HepG2 (cell line): Measurements from ENCODE around the gene MTX2. TPM values are rescaled to one million over a fixed set of nuclear protein-coding genes. Genes with fewer than 3 reads are reported as not detected.

ENCODE experiments used
- ATAC-seq: fragments of 200-7000 bp; cut with Tn5 transposase; 3 replicates; pipeline ENCODE4 v1.9.1; 2020; ENCODE audit warnings: mild to moderate bottlenecking, moderate library complexity
- BruUV-seq: library from RNA; stranded (reverse); fragments of 400-500 nt; replicated peaks from 2 replicates; lab custom pipeline; 2021; lab: Mats Ljungman, UMichigan
- CTCF ChIA-PET: fragments of 300-600 bp; formaldehyde crosslinking; extraction: SDS; loops from one replicate; lab custom pipeline; 2021; ENCODE audit warnings: low total read pairs, inconsistent platforms, low intra/inter-chr PET ratio; lab: Yijun Ruan, JAX
- POLR2A ChIA-PET: fragments of 350-600 bp; sonication (Branson Sonifier 250); formaldehyde crosslinking; loops from one replicate; lab custom pipeline; 2020; ENCODE audit warnings: antibody characterized with exemption, inconsistent platforms; lab: Yijun Ruan, JAX
- DNase-seq: peaks from one replicate; pipeline ENCODE4 v3.0.0-alpha.2; 2015; ENCODE audit warnings: low spot score
- FAIRE-seq: peaks from 3 replicates; lab custom pipeline; 2011; peaks lifted over from hg19 to GRCh38; lab: Jason Lieb, UNC
- H2AFZ ChIP-seq: one replicate; pipeline ENCODE4 v1.6.1; 2011; ENCODE audit warnings: low read length, inconsistent platforms
- H3K27ac ChIP-seq: fragments of 300-600 bp; 3 replicates; pipeline ENCODE4 v1.8.0; 2011; ENCODE audit warnings: mixed run types, mild to moderate bottlenecking, mixed read lengths, low read length, inconsistent platforms; ENCODE audit not compliant: insufficient read depth; ENCODE audit errors: extremely low read length
- H3K27me3 ChIP-seq, 2 experiments: fragments of 200-600 bp in 1 of 2; 2 replicates in 1 of 2; 3 replicates in 1 of 2; pipeline versions ENCODE4 v1.6.0 to v1.8.0; 2011; ENCODE audit warnings: low read length in 2 of 2, mild to moderate bottlenecking in 2 of 2, moderate library complexity in 2 of 2, inconsistent platforms in 1 of 2; ENCODE audit not compliant: insufficient read depth in 2 of 2, control insufficient read depth in 1 of 2
- H3K36me3 ChIP-seq, 2 experiments: fragments of 200-600 bp in 1 of 2; replicated peaks in 1 of 2; 2 replicates in 1 of 2; 3 replicates in 1 of 2; pipeline versions ENCODE4 v1.5.1 to v1.8.0; 2011; ENCODE audit warnings: low read length in 2 of 2, inconsistent platforms in 1 of 2; ENCODE audit not compliant: insufficient read depth in 2 of 2, control insufficient read depth in 1 of 2
- H3K4me1 ChIP-seq: 2 replicates; pipeline ENCODE4 v1.5.1; 2012; ENCODE audit warnings: low read length, inconsistent platforms; ENCODE audit not compliant: insufficient read depth
- H3K4me2 ChIP-seq: 2 replicates; pipeline ENCODE4 v1.6.0; 2011; ENCODE audit warnings: low read depth, low read length, inconsistent platforms
- H3K4me3 ChIP-seq, 3 experiments: fragments of 200-600 bp in 1 of 3; sonication (generic), shearing (Covaris generic) in 1 of 3; replicated peaks in 1 of 3; 2 replicates each; pipeline ENCODE4 v1.5.1; 2011 to 2016; ENCODE audit warnings: low read length in 3 of 3, inconsistent platforms in 2 of 3, low read depth in 2 of 3, mild to moderate bottlenecking in 2 of 3, control low read depth in 1 of 3, mixed read lengths in 1 of 3; ENCODE audit not compliant: insufficient read depth in 1 of 3
- H3K79me2 ChIP-seq: one replicate; pipeline ENCODE4 v1.6.1; 2011; ENCODE audit warnings: low read length, inconsistent platforms; ENCODE audit not compliant: insufficient read depth
- H3K9ac ChIP-seq: 2 replicates; pipeline ENCODE4 v1.6.0; 2011; ENCODE audit warnings: mild to moderate bottlenecking, low read depth, low read length, inconsistent platforms; ENCODE audit not compliant: insufficient read depth
- H3K9me3 ChIP-seq: 2 replicates; pipeline ENCODE4 v1.5.1; 2012; ENCODE audit warnings: mild to moderate bottlenecking, low read length
- H4K20me1 ChIP-seq: 2 replicates; pipeline ENCODE4 v1.6.0; 2011; ENCODE audit warnings: inconsistent platforms, mild to moderate bottlenecking, low read length, moderate library complexity; ENCODE audit not compliant: insufficient read depth
- ELF3 ChIP-seq: IDR thresholded peaks from 2 replicates; pipeline ENCODE4 v1.6.1; 2016; ENCODE audit warnings: missing genetic modification reagents, missing compliant biosample characterization
- YY1 ChIP-seq: IDR thresholded peaks from 2 replicates; pipeline ENCODE4 v1.6.1; 2011; ENCODE audit warnings: low read length, low read depth, moderate library complexity, mild to moderate bottlenecking; ENCODE audit not compliant: insufficient read depth, insufficient replicate concordance
- ZBTB40 ChIP-seq, 2 experiments: fragments of 450-650 bp in 1 of 2; sonication (generic) in 1 of 2; formaldehyde crosslinking in 1 of 2; IDR thresholded peaks; 2 replicates each; pipeline versions ENCODE4 v1.6.1 to v1.8.0; 2016 to 2022; ENCODE audit warnings: antibody characterized with exemption in 1 of 2, mild to moderate bottlenecking in 1 of 2, missing genetic modification reagents in 1 of 2
- ZBTB7B ChIP-seq: sonication (generic); formaldehyde crosslinking; IDR thresholded peaks from 2 replicates; pipeline ENCODE4 v1.4.0; 2020; ENCODE audit warnings: missing genetic modification reagents
- WGBS: methylation state at CpG from one replicate; pipeline ENCODE4 v1.1.6; 2017; ENCODE audit warnings: low lambda C conversion rate; 5-methylcytosine and 5-hydroxymethylcytosine counted together
- in situ Hi-C: cut with HindIII; loops from 2 replicates; pipeline ENCODE4 v1.10.0; 2017; ENCODE audit warnings: low pct_unique_long_range_greater_than_20kb; ENCODE audit not compliant: extremely low pct_ligation_motif_present
- intact Hi-C: fragments of 100-400 bp; cut with micrococcal nuclease; formaldehyde crosslinking; loops from one replicate; pipeline ENCODE4 v1.10.0; 2022; ENCODE audit not compliant: unreplicated experiment
- polyA plus RNA-seq, 8 experiments: library from polyadenylated mRNA; depleted of rRNA in 3 of 8; stranded (reverse) in 7 of 8; unstranded in 1 of 8; fragments of >200 nt; fragmentation: Illumina TruSeq in 4 of 8; extraction: Trizol in 4 of 8; gene quantifications; 2 replicates each; pipeline versions ENCODE4 v1.2.1 to v1.2.3, GENCODE V29; 2011 to 2016; ENCODE audit warnings: low read depth in 4 of 8, missing spikeins in 1 of 8, mixed read lengths in 1 of 8; ENCODE audit not compliant: insufficient read depth in 1 of 8
- total RNA-seq, 5 experiments: library from RNA; depleted of rRNA; stranded (reverse); fragments of >200 nt; fragmentation: Illumina TruSeq; extraction: Trizol; gene quantifications; 2 replicates each; pipeline ENCODE4 v1.2.3, GENCODE V29; 2016; ENCODE audit warnings: low read depth in 1 of 5
- TF ChIP-seq, protein P1 (sequence below): sonication (generic); formaldehyde crosslinking; IDR thresholded peaks from 2 replicates; pipeline ENCODE4 v1.5.0; 2020; ENCODE audit warnings: mild to moderate bottlenecking, missing genetic modification reagents

Gene MTX2
- total and polyA plus RNA-seq, 2 of the 13 experiments (the other 11 are each of a cell fraction or from before 2014, with no cell fraction given) = 58.1 to 75.7 TPM

DNA sequence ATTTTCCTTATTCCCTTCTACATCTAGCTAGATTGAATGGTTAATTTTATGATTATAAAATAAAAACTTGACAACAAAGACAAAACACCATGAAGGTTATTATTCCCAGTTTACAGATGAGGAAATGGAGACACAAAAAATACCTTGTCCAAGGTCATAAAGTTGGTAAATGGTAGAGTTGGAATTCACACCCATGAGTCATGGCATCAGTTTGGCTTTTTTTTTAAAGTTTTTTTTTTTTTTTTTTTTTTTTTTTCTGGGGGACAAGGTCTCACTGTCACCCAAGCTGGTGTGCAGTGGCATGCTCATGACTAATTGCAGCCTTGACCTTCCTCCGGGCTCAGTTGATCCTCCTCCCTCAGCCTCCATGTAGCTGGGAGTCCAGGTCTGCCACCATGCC is 70.0 kb downstream of the MTX2 start:
- DNase-seq (peak; percentile 9), ATAC-seq (no peak; the same call in 2 of the 3 replicates), FAIRE-seq (no peak)
- H3K9me3 ChIP-seq = no peaks in the 10 kb centered on the region
- WGBS = 90% methylated on average over 1 of the region's 1 CpG
- H3K36me3 ChIP-seq = peaks cover 0 to 17% of the 10 kb centered on the region in 2 experiments; a peak in 3 of 5 replicates
- no peaks in the 10 kb centered on the region for H3K4me1 ChIP-seq
- CTCF ChIA-PET = no interaction called here
- no TSS peak for BruUV-seq
- in situ Hi-C loops = no loop called here
- no peak overlapping the region for H3K4me3 ChIP-seq
- intact Hi-C loops = no loop called here
- no peaks in the 10 kb centered on the region for H3K27me3 ChIP-seq
- H3K27ac ChIP-seq = no peak overlapping the region
- no peaks in the 10 kb centered on the region for H4K20me1 ChIP-seq
- H2AFZ ChIP-seq = no peak overlapping the region
- no peaks in the 10 kb centered on the region for H3K79me2 ChIP-seq
- POLR2A ChIA-PET = interaction anchor here (0.9 kb wide), 1 partner anchor 152 kb away, joined by 4 read pairs; no protein-coding TSS in a partner anchor
- no peak overlapping the region for H3K9ac ChIP-seq
- TF ChIP-seq ZBTB40 (IDR thresholded peaks at IDR 0.05) (peak; percentile 80), ZBTB40 (CRISPR knock-in tag; IDR thresholded peaks at IDR 0.05) (no peak), ZBTB7B (CRISPR knock-in tag) (no peak), ELF3 (CRISPR knock-in tag) (peak; percentile 57), YY1 (no peak)
- TF ChIP-seq, protein P1, sequence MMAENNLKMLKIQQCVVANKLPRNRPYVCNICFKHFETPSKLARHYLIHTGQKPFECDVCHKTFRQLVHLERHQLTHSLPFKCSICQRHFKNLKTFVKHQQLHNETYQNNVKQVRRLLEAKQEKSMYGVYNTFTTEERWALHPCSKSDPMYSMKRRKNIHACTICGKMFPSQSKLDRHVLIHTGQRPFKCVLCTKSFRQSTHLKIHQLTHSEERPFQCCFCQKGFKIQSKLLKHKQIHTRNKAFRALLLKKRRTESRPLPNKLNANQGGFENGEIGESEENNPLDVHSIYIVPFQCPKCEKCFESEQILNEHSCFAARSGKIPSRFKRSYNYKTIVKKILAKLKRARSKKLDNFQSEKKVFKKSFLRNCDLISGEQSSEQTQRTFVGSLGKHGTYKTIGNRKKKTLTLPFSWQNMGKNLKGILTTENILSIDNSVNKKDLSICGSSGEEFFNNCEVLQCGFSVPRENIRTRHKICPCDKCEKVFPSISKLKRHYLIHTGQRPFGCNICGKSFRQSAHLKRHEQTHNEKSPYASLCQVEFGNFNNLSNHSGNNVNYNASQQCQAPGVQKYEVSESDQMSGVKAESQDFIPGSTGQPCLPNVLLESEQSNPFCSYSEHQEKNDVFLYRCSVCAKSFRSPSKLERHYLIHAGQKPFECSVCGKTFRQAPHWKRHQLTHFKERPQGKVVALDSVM = peak; percentile 67
- H3K4me2 ChIP-seq = no peak overlapping the region
